ENCODE data around the gene APRT.
A peak's percentile ranks its signal among the peaks of the same experiment; 100 is the strongest.

Gene APRT, protein sequence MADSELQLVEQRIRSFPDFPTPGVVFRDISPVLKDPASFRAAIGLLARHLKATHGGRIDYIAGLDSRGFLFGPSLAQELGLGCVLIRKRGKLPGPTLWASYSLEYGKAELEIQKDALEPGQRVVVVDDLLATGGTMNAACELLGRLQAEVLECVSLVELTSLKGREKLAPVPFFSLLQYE

DNA sequence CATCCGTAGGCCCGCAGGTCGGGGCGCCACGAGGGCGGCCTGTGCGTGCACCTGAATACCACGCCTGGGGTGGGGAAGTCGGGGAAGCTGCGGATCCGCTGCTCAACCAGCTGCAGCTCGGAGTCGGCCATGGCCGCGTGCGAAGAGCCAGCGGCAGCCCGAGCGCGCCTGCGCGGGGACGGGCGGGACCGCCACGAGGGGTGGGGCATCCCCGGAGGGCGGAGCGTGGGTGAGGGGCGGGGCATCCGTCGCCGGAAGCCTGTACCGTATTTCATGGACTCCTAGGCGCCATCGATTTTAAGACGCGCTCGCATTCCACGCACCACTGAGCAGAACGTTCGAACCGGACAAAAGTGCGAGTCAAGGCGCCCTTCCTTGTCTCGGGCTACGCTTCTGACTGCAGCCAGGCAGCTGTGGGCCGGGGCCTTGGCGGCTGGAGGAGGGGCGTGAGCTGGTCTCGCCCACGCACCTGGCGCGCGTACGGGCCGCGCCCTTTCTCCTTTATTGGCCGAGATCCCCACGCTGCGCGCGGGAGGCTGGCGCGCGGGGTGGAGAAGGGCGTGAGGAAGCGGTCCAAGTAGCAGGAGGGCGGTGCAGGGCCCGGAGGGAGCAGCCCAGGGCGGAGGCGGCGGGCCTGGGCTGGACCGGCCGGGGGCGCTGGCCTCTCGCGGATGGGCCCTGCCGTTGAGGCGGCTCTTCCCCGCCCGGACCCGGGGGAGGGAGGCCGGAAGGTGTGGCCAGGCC is at the start of gene APRT:
Gene APRT (minus strand): TSS at position 160 of the 744 bp plus-strand sequence. CDS start 29 bp downstream, at position 131.
- peak; percentile 36 for DNase-seq

DNA sequence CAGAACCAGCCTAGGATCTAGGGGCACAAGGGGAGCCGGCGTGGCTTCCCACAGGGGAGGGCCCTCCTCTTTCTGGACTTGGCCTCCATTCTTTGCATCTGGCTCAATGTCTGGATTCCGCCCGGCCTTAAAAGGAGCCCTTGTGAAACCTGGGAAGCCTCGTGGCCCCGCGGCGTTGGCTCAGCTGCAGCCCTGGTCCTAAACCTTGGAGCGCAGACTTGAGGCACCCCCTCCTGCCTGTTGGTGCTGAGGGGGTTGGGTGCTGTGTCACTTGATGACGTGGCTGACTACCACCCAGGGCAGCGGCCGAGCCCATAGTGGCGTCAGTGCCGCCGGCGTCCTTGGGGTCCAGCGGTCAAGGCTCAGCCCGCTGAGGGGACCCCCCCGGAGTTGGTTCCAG is 49.6 kb upstream of the APRT start:
- DNase-seq = no peak

- DNase-seq = no peak
Measured at GRCh38 chr16:88859381-88860091, 47.8 kb upstream of the APRT start.

GRCh38 chr16:88857728-88858339 is 46.1 kb upstream of the APRT start:
- DNase-seq = no peak

DNA sequence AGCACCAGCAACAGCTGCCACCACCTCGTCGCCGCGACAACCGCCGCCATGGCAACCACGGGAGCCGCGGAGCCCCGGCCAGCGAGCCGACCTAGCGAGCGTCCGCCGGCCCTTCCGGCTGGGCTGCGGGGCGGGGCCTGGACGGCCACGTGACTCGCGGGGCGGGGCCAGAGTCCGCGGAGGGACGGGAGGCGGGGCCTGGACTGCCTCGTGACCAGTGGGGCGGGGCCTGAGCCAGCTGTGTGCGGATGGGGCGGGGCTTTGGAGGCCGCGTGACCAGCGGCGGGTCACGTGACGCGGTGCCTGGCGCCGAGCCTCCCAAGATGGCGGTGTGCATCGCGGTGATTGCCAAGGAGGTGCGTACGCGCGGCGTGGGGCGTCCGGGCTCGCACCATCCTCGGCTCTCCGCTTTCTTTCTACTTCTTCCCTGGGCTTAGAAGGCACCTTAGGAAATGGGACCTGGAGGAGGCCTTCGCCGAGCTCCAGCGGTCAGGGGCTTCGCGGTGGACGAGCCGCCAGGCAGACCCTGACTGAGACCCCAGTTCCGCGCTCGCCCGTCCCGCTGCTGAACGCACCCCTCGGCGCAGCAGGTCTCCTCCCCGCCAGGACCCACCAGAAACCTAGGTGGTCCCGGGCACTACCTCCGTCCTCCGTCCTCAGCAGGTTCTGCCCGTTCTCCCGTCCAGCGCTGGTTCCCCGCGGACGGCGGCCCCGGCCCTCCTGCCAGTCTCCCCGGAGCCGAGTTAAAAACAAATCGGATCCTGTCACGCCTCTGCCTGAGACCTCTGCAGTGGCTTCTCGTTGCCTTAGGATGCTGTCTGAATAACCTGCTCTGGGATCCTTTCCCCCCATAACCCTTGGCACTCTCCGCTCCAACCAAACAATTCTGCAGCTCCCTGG is 45.4 kb upstream of the APRT start, which contains the start of the genes GALNS and TRAPPC2L:
Gene GALNS (minus strand): TSS at position 120 of the 900 bp plus-strand sequence. CDS start 70 bp downstream, at position 50.
Gene TRAPPC2L (plus strand): TSS at position 300 of the 900 bp plus-strand sequence. CDS start 24 bp downstream, at position 324.
- DNase-seq = peak; percentile 86

DNA sequence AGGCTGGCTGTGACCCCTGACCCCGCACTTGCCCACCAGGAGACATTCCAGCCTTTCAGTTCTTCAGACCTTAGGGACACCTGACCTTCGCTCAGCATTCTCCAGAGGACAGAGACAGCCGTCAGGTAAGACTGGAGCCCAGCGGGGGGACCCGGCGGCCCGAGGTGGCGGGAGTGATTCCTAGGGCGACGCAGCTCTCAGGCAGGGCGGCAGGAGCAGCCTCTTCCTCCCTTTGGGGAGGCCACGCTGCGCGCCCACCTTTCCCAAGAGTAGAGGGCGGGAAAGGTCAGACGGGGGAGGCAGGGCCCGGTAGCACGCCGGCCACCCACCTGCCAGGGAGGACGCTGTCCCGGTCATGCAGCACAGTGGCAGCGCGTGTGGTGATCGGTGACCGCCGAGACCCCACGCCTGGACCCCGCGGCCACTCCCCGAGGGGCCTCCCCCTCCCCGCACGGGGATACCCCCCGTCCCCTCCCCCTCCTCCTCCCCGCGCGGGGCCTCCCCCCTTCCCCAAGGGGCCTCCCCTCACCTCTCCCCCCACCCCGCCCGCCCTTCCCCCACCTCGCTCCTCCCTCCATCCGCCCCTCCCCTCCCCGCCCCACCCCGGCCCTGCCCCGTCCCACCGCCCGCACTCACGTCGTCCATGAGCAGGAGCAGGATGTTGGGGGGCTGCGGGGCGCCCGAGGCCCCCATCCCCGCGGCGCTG is 44.5 kb upstream of the APRT start:
- no peak for DNase-seq

DNA sequence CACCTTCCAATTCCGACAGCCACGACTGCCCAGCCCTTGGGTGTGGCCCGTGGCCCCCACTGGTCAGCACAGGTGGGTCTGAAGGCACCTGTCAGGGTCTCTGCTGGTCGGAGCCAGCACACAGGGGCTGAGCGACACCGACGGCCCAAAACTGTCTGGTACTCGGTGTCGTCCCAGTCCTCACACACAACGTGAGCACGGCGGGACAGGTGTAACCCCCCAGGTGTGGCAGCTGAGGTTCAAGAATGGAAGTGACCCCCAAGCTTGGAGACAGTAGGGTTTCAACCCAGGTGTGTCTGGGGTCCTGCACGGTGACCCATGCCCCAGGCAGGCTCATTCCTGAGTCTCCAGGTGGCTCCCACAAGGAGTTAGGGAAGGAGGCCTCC is 44.0 kb upstream of the APRT start:
- DNase-seq = no peak

- DNase-seq = no peak
Measured at GRCh38 chr16:88855176-88855575, 43.4 kb upstream of the APRT start.

- no peak for DNase-seq
Measured at GRCh38 chr16:88854306-88855111, 42.8 kb upstream of the APRT start.

DNA sequence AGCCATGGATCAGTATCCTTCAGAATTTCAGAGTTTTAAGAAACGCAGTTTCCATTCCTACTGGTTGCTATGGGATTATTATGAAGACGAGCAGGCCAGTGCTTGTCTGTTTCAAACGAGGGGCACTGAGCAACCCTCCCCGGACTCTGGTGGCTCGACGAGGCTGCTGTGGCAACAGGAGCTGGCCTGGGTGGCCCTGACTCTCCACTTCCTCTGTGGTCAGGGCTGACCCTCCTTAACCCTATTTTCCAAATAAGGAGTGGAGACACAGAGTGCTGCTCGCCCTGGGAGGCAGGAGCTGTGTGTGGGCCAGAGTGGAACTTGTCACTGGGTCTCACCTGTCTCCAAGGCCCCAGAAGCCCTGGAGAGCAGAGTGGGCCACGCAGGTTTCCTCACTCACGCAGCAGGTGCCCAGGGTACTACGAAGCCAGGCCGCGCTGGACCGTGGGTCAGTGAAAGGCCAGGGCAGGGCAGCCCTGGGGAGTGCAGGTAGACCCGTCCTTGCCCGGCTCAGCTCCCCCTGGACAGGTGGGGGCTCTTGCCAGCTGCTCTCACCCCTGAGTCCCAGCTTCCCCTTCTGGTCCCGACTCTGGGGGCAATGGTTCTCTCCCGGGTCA is 41.7 kb upstream of the APRT start:
- DNase-seq = no peak

GRCh38 chr16:88851616-88852015 is 39.9 kb upstream of the APRT start:
- no peak for DNase-seq

DNA sequence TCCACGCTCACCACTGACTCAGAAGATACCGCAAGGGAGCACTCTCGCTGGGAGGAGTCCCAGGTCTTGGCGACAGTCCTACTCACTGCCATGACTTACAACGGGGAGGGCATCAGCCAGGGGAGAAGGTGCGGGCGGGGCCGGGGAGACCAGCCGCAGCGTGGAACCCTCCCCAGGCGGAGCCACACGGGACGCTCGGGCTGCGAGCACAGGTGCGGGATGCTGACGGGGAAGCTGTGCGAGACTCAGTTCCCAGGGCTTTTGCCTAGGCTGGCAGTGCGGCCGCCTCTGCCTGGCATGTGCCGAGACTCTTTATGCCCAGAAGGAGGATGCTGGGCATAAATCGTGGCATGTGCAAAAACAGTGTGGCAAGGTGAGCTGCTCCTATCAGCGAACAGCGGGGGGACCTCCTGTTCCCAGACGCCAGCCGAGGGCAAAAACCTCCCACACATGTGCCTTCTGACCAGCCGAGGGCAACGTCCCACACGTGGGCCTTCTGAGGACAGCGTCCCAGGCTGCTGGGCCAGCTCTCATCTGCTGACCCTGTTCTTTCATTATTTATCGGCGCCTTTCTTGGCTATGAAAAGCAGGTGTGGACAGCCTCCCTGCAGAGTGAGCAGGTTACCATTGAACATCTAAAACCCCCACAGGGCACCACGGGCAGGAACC is 38.9 kb upstream of the APRT start:
- no peak for DNase-seq

DNA sequence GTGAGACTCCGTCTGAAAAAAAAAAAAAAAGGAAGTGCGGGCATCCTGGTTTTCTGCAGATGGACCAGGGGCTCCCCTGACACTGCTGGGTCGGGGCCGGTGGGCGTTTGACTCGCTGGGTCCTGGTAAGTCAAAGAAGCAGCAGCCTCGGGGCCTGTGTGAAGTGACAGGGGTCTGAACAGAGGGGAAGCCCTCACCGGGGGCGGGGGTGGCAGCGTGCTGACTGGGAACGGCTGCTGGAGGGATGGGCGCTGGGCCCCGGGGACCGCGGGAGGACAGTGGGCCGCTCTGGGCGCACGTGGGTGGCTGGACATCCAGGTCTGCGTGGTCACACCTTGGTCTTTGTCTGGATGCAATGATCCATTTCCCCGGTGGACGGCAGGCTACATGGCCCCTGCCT is 36.8 kb upstream of the APRT start:
- DNase-seq = no peak

DNA sequence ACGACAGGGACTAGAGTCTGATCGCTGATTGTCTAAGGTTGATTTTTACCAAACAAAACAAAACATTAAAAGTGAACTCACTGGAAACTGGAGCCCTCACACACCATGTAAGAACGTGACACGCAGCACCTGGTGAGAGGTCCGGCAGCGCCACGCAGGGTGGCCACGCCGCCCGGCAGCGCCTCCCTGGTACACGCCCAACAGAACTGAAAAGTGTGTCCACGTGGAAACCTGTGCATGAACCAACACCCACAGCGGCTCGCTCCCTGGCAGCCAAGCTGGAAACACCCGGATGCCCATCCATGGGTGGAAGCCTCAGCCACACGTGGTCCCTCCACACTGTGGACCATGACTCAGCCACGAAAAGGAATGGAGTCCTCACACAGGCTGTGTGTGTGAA is 35.9 kb upstream of the APRT start:
- no peak for DNase-seq

DNA sequence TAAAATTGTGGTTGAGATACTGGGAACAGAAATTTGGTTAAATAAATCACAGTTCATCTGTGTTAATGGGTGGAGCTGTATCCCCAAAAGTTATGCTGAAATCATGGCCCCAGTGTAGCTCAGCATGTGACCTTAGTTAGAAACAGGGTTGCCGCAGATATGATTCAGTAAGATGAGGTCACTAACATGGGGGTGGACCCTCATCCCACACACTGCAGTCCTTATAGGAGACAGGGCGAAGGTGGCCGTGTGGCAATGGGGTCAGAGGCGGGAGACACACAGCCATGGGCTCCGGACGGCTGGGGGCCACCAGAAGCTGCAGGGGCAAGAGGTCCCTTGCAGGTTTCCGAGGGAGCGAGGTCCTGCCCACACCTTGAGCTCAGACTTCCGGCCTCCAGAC is 34.4 kb upstream of the APRT start:
- DNase-seq = no peak

GRCh38 chr16:88844419-88845036 is 32.8 kb upstream of the APRT start:
- no peak for DNase-seq

GRCh38 chr16:88843256-88843655 is 31.5 kb upstream of the APRT start:
- no peak for DNase-seq

GRCh38 chr16:88842806-88843205 is 31.1 kb upstream of the APRT start:
- DNase-seq = no peak

- no peak for DNase-seq
Measured at GRCh38 chr16:88842308-88842756, 30.6 kb upstream of the APRT start.
